G401.6 (cell line): ENCODE data around the gene FAM107B.
"Not testable (repeated sequence)": the region's sequence is repeated elsewhere in the genome, so short reads cannot be mapped to it uniquely, and the experiment has no call there.

ENCODE experiments used
- FAIRE-seq: peaks from 2 replicates; lab custom pipeline; 2012; peaks lifted over from hg19 to GRCh38; lab: Jason Lieb, UNC

The FAM107B gene

GRCh38 chr10:14664345-14664744 lies 110.4 kb downstream of the FAM107B start:
- FAIRE-seq = no peak

DNA sequence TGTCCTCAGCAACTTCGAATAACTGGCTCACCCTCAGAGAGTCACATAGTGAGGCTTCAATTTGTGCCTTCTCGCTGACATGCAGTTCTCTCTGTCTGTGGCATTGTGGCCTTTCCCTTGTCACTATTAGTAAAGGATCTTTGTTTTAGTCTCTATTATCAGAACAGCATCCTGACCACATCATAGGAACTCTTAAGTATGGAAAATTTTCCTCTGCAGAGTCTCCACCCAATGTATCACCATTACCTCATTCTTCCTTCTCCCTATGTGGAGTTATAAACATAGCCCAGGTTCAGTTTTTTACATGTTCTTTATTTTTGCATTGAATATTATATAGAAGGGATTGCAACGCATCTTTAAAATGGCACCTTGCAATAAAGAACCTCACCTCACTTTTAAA lies 112.9 kb downstream of the FAM107B start:
- FAIRE-seq = no peak

GRCh38 chr10:14660831-14661230 lies 113.9 kb downstream of the FAM107B start:
- no peak for FAIRE-seq

GRCh38 chr10:14659626-14660196 lies 115.0 kb downstream of the FAM107B start:
- FAIRE-seq = no peak

GRCh38 chr10:14659137-14659536 lies 115.6 kb downstream of the FAM107B start:
- FAIRE-seq = not testable (repeated sequence)

- no peak for FAIRE-seq
These were observed 116.2 kb downstream of the FAM107B start for GRCh38 chr10:14658331-14659127.

DNA sequence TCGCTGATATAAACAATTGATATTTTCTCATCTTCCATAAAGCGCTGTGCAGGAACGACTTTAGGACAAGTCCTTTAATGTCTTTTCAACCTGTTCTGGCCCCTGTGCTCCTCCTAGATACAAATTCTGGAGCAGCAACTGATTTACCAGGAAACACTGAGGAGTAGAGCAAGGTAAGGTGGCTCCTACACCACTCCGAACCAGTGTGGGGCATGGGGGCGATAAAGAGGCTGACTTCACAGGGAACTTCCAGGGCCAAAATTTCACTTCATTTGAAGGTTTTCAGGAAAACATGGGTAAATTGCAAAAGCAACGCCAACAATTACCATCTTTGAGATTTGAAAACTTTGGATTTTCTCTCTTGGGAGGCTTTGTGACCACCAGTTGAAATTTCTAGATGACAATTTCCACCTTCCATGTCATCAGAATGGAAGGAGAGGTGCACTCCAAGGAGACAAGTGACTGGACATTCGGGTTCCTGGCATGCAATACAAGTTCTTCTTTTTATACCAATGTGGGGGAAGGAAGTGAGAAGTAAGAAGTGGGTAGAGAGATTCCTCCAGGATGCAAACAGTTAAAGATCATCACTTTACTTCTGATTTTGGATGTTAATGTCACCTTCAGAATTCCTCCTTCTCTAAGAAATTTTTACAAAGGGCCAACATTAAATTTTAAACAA lies 118.5 kb downstream of the FAM107B start:
- no peak for FAIRE-seq

DNA sequence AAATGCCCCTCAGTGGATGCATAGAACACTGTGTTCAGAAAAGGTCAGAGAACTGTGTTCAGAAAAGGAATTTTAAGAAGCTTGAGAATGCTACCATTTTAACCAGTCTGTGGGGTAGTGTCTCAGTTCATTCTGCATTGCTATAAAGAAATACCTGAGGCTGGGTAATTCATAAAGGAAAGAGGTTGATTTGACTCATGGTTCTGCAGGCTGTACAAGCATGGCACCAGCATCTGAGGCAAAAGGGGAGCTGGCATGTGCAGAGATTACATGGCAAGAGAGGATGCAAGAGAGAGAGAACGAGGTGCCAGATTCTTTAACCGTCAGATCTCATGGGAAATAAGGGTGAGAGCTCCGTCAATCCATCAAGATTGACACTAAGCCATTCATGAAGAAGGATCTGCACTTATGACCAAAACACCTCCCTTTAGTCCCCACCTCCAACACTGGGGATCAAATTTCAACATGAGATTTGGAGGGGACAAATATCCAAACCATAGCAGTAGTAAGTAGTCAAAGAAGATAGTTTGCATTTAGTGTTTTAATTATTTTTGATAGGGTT lies 119.8 kb downstream of the FAM107B start:
- no peak for FAIRE-seq

- no peak for FAIRE-seq
These were observed 121.2 kb downstream of the FAM107B start for GRCh38 chr10:14653271-14654161.

GRCh38 chr10:14652816-14653215 lies 121.9 kb downstream of the FAM107B start:
- FAIRE-seq = no peak

DNA sequence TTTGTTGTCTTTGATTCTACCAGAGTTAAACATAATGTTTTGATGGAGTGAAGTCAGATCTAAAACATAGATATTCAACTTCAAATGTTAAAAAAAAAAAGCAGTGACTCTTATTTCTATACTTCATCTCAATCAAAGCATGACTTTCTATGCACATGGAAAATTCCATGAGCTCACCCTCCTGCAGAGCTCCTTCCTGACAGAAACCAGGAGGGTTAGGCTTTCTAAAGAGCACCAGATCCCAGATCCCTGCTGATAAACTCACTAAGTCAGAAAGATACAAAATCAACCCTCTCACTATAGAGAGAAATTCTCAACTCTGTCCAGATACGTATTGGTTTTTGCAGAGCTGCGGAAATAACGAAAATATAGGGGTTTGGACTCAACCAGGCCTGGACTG lies 122.6 kb downstream of the FAM107B start:
- FAIRE-seq = no peak

DNA sequence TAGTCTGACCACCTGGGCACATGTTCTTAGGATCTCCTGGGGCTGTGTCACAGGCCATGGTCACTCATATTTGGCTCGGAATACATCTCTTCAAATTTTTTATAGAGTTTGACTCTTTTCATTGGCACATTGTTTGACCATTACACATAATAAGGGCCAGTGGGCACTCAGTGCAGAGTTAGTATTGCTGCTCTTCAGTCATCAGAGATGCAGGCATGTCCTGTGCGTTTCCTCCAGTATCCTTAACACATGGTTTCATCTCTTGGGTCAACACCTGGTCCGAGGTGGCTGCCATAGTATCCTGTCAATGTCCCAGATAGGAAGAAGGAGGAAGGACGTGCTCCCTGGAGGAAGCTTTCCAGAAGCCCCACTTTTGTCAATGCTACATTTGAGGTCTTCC lies 125.0 kb downstream of the FAM107B start:
- no peak for FAIRE-seq

DNA sequence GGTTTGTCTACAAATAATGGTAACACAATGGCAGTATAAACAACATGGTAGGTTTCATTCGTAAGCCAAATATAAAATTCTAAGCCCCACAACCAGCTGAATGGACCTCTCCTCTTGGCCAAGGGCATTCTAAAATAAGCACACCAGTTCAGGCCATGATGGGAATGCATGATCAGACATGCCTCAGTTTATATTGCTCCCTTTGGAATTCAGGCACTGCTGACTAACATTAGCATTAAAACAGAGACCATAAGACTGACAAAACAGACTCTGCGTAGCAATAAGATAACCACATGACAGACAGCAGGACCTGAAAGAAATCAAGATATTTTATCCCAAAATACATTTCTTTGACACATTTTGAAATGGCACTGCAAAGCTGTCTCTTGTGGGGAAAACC lies 125.8 kb downstream of the FAM107B start:
- no peak for FAIRE-seq

DNA sequence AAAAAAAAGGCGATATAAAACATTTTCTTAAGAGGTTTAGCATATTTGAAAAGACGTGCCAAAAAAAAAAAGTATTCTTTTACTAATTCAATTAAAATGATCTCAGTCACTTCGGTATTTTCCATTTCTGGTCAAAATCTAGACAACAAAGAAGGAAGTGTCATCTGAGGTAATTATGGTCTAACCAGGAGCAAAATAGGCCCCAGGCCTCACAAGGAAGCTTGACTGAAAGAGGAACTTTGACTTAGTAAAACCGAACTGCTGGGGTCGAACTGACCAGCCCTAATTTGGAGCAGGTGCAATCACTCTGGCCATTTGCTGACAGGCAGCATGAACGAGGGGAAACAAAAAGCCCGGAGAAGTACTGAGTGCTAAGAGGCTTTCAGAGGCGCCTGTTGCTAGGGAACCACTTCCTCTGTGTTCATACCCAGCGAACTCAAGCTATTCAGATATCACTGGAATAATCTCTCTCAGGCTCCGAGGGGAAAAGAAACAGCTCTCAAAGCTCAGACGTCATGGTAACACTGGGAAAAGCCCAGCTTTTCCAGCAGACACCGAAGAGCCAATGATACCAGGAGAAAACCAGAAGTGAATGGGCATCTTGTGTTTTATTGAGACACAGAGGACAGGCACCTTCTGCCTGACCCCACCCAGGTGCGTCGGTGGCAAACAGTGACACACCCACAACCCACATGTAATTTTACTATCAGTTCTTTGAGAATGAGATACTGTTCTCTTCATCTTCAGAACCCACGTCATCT lies 126.5 kb downstream of the FAM107B start:
- FAIRE-seq = no peak

DNA sequence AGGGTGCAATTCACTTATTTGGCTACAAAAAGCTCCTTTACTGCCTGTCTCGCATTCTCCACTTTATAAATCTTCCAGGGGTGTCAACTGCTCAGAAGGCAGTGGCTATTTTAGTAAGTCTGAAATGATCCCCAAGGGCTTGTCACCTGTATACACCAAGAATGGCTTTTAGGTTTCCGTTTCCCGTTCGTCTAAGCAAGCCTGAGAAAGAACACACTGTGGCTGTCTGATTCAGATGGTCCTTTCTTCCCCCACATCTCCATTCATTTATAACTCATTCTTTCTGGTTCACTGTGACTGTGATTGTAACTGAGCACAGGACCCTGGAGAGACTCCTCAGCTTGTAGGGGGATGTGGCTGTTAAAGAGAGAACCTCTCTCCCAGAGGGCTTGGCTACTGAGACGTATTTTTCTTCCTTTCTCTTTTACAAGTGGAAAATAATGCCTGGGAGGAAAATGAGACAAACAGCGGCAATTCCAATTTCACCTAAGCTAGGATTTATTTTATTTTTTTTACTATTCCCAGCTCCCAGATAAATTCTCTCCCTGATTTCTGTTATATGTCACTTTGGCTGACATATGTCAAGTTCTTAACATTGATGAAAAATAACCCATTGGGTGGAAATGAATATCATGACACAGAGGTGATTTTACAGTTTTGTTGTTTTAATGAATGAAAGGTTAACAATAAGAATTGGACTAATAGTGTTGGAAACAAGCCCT lies 129.3 kb downstream of the FAM107B start:
- FAIRE-seq = no peak

DNA sequence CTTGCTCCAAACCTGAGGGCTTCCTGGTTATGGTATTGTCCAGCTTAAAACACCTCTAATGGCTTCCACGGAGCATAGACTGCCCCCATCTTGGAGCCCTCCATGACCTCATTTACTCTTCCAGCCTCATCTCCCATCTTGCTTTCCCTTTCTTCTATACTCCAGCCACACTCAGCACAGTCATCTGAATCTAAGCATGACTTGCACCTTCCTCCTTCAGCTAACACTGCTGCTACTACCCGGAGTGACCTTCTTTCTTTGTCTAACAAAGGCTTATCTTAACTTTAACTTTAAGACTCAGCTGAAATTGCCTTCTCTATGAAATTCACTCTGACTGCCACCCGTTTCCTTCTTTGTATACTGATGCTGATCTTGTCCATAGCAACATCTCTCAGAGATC lies 135.1 kb downstream of the FAM107B start:
- FAIRE-seq = no peak

DNA sequence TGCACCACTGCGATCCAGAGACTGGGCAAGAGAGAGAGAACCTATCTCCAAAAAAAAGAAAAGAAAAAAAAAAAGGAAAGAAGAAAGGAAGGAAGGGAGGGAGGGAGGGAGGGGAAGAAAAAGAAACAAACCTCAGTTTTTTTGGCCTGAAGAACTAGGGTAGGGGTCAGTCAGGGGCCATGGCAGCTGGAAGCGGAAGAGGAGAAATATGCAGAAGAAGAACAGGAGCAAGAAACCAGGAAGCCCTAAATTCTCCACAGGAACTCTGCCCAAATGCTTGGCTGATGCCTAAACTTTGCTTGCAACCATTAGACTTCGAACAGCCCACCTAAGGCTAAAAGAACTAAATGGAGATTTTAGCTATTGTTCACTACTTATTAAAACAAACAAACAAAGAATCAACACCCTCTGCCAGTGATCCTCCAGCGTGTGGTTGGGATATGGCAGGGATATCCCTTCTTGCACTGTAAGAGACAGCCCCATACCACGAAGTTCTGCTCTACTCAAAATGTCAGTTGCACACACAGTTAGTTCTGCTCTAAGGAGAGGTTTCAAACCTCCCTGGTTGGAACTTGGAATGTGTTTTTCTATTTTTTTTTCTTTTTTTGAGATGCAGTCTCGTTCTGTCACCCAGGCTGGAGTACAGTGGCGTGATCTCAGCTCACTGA lies 139.5 kb downstream of the FAM107B start:
- no peak for FAIRE-seq

DNA sequence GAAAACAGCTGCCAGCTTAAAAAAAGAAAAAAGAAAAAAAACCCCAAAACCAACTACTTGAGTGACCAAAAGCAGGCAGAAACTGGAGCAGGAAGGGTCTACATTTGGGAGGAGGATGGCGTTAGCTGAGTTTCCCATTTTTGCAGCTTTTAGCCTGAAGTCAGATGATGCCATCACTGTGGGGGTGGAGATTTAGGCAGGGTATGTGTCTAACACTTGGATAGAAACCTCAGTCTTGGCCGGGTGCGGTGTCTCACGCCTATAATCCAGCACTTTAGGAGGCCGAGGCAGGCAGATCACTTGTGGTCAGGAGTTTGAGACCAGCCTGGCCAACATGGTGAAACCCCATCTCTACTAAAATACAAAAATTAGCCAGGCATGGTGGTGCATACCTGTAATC lies 140.1 kb downstream of the FAM107B start:
- not testable (repeated sequence) for FAIRE-seq

GRCh38 chr10:14625765-14626525 lies 148.8 kb downstream of the FAM107B start:
- no peak for FAIRE-seq
